Measurements from ENCODE around the gene ZNF367.

DNA sequence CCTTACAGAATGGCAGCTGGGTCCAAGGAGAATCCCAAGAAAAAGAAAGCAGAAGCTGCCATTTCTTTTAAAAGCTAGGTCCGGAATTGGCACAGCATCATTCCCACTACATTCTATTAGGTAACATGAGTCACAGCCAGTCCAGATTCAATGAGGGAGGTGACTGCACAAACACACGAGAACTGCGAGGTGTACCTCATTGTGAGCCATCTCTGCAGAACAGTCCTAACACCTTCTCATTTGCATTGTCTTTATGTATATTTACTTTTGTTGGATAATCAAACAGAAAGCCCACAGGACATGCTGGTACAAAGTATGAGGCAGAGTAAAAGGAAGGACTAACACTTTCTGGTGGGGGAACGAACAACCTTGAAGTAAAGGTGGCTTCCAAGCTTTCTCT is 17.2 kb upstream of the ZNF367 start:
- TF ChIP-seq POLR2A (IDR thresholded peaks at IDR 0.05; ENCODE audit: low read depth, low read length) (no peak), POLR2AphosphoS5 (IDR thresholded peaks at IDR 0.05; ENCODE audit: insufficient read depth, low read depth, low read length) (no peak), EZH2 (IDR thresholded peaks at IDR 0.05; ENCODE audit: borderline replicate concordance, low read depth, low read length, severe bottlenecking) (no peak), CTCF (IDR thresholded peaks at IDR 0.05; ENCODE audit: extremely low read depth in 1 of 2, insufficient read depth in 1 of 2, low read depth in 1 of 2, low read length in 2 of 2) (no peak), FOS (IDR thresholded peaks at IDR 0.05; ENCODE audit: borderline replicate concordance, insufficient read depth, low read length) (no peak), JUN (IDR thresholded peaks at IDR 0.05; ENCODE audit: borderline replicate concordance, insufficient read depth, insufficient read length, low read depth) (no peak)

Measured in endothelial cell of umbilical vein (primary cell).